GM06990 (cell line): ENCODE measurements around the gene CDC34.

Experiments used
- DNase-seq: peaks from one replicate; pipeline ENCODE4 v3.0.0-alpha.2; 2011; ENCODE audit not compliant: insufficient read length; ENCODE audit errors: extremely low read depth
- H3K27me3 ChIP-seq: replicated peaks from 2 replicates; pipeline ENCODE4 v1.6.0; 2011; ENCODE audit warnings: low read length; ENCODE audit not compliant: control insufficient read depth, insufficient read depth
- H3K36me3 ChIP-seq: 2 replicates; pipeline ENCODE4 v1.5.1; 2011; ENCODE audit warnings: low read length; ENCODE audit not compliant: control insufficient read depth, insufficient read depth
- H3K4me3 ChIP-seq: replicated peaks from 2 replicates; pipeline ENCODE4 v1.5.1; 2011; ENCODE audit warnings: low read depth, mild to moderate bottlenecking, control low read depth, low read length
- TF ChIP-seq, protein P1 (sequence below): IDR thresholded peaks from 2 replicates; pipeline ENCODE4 v1.5.1; 2011; ENCODE audit warnings: low read length, control low read depth, mild to moderate bottlenecking, inconsistent platforms; ENCODE audit not compliant: insufficient read depth, poor library complexity, severe bottlenecking

CDC34 gene

DNA sequence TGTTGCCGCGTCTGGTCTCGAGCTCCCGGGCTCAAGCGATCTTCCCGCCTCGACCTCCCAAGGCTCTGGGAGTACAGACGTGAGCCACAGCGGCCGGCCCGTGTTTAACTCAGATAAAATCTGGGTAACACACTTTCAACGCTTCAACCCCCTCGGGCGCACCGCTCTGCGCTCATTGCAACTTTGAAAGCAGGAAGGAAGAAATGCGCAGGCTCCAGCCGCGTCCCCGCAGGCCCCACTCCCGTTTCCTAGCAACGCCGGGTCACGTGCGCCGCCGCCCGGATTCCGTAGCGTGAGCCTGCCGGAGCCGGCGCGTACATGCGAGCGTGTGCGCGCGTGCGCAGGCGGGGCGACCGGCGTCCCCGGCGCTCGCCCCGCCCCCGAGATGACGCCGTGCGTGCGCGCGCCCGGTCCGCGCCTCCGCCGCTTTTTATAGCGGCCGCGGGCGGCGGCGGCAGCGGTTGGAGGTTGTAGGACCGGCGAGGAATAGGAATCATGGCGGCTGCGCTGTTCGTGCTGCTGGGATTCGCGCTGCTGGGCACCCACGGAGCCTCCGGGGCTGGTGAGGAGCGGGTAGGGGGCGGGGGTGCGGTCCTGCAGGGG, 40.7 kb downstream of the CDC34 start, which contains the start of gene BSG:
BSG (plus strand) TSS at position 457 of the 603 bp plus-strand sequence; CDS start at position 496, 39 bp downstream.
- Histone ChIP-seq H3K36me3 (peaks cover 6% of the 10 kb centered on the region), H3K4me3 (peak within 1 kb of the TSS; percentile 98), H3K27me3 (no peaks in the 10 kb centered on the region)
- peak; percentile 98 for DNase-seq
- TF ChIP-seq, protein P1, sequence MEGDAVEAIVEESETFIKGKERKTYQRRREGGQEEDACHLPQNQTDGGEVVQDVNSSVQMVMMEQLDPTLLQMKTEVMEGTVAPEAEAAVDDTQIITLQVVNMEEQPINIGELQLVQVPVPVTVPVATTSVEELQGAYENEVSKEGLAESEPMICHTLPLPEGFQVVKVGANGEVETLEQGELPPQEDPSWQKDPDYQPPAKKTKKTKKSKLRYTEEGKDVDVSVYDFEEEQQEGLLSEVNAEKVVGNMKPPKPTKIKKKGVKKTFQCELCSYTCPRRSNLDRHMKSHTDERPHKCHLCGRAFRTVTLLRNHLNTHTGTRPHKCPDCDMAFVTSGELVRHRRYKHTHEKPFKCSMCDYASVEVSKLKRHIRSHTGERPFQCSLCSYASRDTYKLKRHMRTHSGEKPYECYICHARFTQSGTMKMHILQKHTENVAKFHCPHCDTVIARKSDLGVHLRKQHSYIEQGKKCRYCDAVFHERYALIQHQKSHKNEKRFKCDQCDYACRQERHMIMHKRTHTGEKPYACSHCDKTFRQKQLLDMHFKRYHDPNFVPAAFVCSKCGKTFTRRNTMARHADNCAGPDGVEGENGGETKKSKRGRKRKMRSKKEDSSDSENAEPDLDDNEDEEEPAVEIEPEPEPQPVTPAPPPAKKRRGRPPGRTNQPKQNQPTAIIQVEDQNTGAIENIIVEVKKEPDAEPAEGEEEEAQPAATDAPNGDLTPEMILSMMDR, result no peak

DNA sequence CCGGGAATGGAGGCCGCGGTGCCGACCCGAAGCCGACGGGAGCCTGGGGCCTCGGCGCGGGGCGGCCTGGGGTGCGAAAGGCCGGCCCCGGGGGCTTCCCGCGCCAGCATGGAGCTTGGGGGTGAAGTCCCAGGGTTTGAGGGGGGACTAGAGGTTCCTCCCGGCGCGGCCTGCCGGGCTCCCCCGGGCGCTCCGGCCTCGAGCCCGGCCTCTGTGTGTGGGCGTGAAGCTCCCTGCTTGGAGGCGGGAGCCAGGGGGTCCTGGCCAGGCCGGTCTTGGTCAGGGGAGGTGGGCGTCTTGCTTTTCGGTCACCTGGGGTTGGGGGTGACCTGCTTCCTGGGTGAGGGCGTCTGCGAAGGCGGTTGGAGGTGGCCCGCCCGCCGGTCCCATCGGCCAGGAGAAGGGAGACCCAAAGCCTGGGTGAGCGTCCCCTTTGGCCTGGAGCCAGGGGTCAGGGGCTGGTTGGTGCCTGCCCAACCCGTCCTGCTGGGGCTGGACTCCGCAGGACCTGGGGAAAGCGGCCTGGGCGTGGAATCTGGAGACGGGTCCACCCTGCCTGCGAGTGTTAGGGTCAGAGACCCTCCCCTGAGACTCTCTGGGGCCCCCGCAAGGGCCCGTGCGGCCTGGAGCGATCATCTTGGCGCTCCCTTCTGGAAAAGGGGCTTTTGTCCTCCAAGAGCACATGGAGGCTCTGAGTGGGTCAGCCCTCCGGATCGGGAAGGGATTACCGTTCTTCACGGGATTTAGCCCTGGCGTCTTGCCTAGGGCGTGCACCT, 41.4 kb downstream of the CDC34 start:
- peak; percentile 48 for DNase-seq
- peaks cover 10% of the 10 kb centered on the region for H3K36me3 ChIP-seq

DNA sequence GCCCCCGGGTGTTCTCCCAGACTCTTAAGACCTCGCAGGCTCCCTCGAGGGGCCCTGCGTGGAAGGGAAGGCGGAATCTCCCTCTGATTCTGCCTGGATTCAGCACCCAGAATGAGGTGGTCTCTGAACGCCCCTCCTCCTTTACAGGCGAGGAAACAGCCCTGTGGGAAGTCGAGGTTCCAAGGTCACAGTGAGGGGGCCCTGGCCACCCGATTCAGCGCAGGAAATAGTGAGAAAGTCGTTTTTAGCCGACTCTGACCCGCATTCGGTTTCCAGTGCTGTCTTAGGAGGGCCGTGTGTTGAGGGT, 41.9 kb downstream of the CDC34 start:
- TF ChIP-seq, protein P1, result no peak
- no peak for DNase-seq
- Histone ChIP-seq H3K4me3 (peak overlapping the region; percentile 98), H3K36me3 (peaks cover 13% of the 10 kb centered on the region), H3K27me3 (no peaks in the 10 kb centered on the region)

More for the DNA sequence above, 41.4 kb downstream of the CDC34 start:
- TF ChIP-seq, protein P1, result no peak
- H3K27me3 ChIP-seq, result no peaks in the 10 kb centered on the region
- peak overlapping the region; percentile 98 for H3K4me3 ChIP-seq

DNA sequence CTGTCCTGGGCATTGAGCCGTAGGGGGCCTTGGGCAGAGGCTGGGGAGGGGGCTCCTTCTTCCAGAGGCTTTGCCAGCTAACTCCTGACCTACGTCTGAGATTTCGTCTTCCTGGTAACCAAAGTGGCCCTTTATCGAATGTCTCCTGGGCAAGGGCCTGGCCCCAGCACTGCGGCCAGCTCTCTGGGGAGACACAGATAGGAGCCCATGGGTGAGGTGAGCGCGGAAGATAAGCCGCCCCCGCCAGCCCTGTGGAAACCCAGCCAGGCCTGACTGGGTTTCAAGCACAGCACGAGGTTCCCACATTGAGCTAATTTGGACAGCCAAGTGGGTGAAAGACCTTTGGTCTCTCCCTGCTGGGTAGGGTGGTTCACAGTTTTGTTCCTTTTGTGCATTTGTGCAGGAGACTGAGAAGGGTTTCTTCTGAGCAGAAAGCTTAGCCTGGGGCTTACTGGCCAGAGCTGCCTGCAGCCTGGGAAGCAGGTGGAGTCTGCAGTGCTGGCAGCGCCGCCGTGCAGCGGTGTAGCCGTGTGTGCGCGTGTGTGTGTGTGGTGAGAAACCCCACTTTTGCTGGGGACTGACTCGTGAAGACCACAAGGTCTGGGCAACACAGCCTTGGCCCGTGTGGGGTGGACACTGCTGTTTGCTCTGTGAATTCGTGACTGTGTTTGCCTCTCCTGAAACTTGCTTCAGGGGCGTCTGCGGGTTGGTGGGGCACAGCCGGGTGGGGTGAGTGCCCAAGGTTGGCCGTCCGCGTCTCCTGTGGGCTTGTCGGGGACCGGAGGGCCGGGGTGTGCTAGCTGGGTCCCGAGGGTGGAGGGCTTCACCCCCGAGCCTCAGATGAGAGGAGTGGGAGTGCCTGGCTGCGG, 43.3 kb downstream of the CDC34 start:
- H3K36me3 ChIP-seq, result peaks cover 22% of the 10 kb centered on the region
- TF ChIP-seq, protein P1, result no peak
- peak overlapping the region; percentile 98 for H3K4me3 ChIP-seq
- peak; percentile 68 for DNase-seq
- no peaks in the 10 kb centered on the region for H3K27me3 ChIP-seq

DNA sequence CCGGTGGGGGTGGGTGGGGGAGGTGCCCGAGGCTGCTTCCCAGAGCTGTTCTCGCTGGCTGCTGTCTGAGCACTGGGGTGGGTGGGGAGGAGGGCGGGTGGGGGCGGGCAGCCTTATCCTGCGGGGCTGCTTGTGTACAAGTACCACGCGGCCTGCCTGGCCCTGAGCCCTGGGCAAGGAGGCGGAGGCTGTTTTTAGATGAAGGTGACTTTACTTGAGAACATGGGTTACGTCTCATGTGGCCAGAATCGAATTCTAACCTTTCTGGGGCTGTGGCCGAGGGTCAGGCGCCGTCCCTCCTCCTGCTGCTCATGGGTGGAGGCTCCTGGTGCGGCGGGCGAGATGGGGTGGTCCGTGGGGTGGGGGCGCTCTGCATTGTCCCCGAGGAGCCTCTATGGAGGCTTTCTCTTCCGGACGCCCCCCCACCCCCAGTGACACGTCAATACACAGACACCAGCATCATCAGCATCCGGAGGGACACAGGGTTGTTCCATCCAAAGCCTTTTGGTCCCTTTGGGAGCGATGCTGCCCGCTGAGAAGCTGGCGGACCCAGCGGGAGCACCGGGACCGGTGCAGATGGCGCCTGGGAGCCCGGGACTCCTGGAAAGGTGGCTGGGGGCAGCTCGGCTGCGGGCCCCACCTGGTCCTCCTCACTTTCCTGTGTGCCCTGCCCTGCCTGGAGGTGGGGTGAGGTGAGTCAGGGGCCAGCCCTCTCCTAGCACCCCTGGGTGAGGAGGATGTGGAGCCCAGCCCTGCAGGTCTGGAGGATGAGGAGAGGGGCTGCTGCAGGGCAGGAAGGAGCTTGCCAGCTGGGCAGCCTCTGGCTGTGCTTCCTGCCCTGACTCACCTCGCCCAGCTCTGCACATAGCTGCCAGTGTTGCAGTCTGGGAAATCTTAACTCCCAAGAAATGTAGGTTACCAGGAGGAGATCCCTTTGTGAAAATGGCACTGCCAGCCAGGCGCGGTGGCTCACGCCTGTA, 44.3 kb downstream of the CDC34 start:
- no peak for DNase-seq
- no peaks in the 10 kb centered on the region for H3K27me3 ChIP-seq
- TF ChIP-seq, protein P1, result no peak
- peak overlapping the region; percentile 98 for H3K4me3 ChIP-seq
- peaks cover 29% of the 10 kb centered on the region for H3K36me3 ChIP-seq
